GM10847 (cell line): ENCODE measurements around the gene SGIP1.

Experiments
- POLR2A ChIP-seq: IDR thresholded peaks from 2 replicates; pipeline ENCODE4 v1.6.1; 2011; ENCODE audit not compliant: insufficient read length; ENCODE audit errors: extremely low read depth

Gene SGIP1, protein sequence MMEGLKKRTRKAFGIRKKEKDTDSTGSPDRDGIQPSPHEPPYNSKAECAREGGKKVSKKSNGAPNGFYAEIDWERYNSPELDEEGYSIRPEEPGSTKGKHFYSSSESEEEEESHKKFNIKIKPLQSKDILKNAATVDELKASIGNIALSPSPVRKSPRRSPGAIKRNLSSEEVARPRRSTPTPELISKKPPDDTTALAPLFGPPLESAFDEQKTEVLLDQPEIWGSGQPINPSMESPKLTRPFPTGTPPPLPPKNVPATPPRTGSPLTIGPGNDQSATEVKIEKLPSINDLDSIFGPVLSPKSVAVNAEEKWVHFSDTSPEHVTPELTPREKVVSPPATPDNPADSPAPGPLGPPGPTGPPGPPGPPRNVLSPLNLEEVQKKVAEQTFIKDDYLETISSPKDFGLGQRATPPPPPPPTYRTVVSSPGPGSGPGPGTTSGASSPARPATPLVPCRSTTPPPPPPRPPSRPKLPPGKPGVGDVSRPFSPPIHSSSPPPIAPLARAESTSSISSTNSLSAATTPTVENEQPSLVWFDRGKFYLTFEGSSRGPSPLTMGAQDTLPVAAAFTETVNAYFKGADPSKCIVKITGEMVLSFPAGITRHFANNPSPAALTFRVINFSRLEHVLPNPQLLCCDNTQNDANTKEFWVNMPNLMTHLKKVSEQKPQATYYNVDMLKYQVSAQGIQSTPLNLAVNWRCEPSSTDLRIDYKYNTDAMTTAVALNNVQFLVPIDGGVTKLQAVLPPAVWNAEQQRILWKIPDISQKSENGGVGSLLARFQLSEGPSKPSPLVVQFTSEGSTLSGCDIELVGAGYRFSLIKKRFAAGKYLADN

DNA sequence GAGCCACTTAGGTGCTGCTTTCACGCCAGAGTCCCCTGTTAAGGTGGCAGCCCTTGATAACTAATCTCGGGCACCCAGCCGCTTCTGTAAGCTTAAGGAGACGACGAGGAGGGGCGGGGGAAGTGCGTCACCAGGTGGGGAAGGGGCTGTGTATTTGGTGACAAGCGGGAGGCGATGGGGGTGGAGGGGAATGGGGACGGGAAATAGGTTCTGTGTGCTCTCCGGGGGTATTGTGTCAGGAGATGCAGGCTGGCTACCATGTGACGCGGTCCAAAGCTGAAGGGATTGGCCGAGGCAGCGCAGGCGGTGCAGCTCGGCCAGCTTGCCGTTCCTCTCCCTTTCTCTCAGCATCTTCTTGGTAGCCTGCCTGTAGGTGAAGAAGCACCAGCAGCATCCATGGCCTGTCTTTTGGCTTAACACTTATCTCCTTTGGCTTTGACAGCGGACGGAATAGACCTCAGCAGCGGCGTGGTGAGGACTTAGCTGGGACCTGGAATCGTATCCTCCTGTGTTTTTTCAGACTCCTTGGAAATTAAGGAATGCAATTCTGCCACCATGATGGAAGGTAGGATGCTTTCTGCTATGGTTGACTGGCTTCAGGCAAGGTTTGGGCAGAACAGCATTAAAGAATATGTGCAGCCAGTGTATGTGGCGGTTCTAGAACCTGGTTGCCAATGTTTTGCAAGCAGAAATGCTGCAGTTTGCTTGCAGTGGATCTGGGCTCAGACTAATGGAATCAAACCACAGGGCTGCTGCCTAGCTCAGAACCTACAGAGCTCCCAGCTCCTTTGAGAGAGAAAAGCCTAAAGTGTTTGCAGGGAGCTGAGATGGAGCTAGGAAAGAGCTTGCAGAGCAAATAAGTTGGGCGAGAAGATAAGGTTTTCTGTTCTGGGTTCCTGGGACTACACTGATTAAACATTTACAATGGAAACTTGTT is at the start of gene SGIP1:
TSS of gene SGIP1 (plus strand) at position 350 of the 937 bp plus-strand sequence. CDS start at position 556, 206 bp downstream.
- no peak for TF ChIP-seq POLR2A

DNA sequence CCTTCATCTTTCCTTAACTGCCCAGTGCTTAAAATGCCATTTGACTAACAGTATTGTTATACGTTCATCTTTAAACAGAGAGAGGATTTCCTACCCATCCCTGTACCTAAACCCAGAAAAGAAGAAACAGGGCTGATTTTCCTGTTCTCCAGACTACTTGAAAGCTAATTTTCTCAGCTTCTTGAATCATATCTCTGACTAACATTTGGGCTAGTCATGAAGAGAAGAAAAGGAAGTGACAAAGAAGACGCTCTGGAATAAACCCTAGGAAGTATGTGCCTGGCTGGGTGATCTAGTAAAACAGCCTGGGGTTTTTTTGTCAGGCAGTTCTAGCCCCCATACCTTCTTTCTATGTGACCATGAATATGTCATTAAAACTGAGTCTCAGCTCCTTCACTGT is 44.8 kb upstream of the SGIP1 start:
- no peak for TF ChIP-seq POLR2A

DNA sequence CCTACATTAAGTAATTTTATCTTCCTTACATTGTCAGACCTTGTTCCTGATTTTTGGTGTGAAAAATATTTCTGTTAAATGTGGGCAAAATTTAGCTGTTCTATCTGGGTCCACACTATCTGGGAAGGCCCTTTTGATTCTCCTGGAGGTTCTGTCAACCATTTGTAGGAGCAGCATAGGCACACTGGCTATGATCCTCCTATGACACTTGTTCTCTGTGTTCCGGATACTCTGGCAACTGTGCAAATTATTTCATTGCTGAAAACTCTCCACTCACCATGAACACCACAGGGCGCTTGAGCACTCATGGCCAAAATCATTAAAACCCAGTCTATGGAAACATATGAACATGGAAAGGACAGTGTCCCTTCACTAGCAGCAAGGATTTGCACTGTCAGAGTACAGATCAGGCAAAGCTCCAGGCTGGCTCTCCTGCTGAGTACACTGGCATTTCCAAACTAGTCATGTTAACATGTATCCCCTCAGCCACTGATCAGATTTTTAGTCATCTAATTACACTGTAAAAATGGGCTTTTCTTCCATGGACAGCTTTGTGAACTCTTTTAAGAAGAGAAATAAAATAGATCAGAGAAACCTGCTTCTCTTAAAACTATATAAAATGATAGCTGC is 43.9 kb upstream of the SGIP1 start:
- no peak for TF ChIP-seq POLR2A

DNA sequence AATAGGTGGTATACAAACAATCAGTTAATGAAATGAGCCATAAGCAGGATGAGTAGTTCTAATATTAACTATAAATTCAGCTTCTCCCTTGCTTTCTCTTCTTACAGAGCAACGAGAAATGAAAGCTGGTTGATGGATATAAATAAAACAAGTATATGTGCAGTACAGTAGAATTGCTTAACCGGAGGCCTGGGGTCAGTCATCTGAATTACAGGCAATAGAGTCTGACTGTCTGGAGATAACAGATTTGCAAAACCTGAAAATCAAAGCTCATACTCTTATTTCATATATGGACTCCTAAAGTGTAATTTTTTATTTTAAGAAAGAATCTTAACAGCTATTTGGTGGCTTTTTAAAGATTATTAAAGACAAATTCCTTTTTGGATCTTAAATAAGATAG is 43.1 kb upstream of the SGIP1 start:
- no peak for TF ChIP-seq POLR2A

DNA sequence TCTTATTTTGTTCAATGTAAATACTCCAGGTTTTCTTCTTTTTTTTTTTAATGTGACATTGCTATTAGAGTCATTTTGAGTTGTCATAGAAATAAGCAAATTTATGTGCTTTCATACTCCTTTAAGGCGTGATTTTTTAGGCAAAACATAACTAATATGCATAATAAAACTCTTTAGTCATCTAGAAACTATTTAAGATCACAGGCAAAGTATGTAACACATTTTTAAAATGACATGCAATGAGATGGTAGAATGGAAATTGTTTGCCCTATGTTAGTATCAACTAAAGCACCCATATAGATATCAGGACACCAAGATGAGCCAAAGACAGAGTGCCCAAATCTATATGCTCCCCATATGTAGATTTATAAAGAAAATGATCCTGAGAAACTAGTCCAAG is 41.5 kb upstream of the SGIP1 start:
- no peak for TF ChIP-seq POLR2A

DNA sequence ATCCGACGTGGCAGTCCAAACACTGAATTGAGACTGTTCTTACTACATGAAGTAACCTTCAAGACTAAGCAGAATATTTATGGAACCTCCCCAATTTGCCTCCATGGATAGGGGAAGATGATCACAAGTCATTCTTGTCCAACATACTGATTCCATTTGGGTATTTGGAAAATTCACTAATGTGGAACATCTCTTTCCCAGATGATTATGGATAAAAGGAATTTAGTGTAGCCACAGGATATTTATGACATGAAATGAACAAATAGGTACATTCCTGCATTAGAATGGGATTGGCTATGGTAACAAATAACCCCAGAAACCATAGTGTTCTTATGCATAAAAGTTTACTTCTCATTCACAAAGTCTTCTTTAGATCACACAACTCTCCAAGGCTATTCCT is 40.2 kb upstream of the SGIP1 start:
- TF ChIP-seq POLR2A = no peak

DNA sequence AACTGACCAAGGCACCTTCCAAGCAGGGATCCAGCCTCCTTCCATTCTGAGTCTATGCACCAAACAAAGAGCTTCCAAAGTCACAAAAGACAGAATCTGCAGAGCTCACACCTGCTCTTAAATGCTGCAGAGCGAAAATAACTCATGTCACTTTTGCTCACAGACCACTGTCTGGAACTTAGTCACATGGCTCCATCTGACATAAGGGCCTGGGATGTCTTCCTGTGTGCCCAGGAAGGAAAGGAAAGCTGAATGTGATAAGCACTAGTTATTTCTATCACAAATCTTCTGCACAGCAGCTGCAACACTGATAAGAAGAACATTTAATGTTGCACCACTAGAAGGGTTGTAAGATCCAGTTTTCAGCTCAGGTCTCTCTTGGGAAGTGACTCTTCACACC is 39.5 kb upstream of the SGIP1 start:
- TF ChIP-seq POLR2A = no peak

DNA sequence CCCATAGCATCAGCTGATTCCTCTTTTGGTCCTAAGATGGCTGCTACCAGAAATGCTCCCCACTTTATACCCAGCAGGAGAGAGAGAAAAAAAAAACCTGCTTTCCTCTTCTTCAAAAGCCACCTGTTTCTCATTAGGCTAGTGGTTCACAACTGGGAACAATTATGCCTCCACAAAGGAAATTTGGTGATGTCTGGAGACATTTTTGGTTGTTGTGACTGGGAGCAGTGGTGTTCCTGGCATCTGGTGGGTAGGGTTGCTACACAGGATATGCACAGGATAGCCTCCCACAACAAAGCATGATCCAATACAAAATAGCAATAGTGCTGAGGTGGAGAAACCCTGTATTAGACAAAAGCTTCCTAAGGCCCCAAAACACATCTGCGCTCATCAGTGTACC is 38.5 kb upstream of the SGIP1 start:
- TF ChIP-seq POLR2A = no peak

DNA sequence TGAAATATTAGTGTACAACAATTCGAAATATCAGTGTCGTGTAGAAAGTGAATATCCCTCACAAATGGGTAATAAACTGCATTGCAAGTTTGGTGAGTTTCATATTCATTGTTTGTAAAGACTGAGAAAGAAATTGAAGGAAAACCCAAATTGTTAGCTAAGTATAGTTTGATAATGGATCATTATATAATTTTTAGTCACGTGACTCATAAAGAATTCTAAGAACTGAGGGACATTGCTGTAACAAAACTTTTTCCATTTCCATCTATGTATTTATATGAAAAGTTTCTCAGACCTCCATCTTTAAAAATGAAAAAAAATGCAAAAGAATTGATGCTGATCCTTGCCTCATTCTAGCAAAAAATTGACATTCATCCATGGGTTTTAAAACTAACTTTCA is 36.0 kb upstream of the SGIP1 start:
- no peak for TF ChIP-seq POLR2A

DNA sequence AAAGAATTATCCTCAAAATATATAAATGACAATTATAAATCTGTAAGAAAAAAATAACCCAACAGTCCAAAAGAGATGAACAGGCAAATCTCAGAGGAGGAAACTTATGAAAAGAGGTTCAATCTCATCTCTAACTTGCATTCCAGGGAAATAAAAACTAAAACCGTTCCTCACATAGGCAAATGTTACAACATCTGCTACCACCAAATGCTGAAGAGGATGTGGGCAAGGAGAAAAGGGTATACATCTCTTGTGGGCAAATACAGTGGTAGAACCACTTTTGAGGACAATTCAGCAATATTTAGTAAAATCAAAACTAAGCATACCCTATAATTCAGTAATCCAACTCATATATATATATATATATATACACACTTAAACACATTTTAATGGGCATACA is 33.7 kb upstream of the SGIP1 start:
- no peak for TF ChIP-seq POLR2A

DNA sequence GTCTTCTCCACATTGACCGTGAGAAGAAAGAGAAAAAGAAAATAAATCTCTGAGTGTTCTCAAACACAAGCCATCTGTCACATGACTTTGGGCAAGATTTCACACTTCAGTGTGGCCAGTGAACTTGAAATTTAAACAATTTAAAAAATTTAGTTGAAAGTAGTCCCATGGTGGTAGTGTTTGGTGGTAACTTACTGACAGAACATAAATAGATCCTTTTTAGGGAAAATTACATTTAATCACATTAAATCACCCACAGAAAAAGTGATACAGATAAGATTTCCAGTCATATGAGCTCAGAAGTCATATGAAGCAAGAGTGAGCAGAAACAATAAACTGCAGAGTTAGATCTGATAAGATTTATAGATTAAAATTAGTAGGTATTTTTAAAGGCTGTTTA is 31.9 kb upstream of the SGIP1 start:
- no peak for TF ChIP-seq POLR2A

DNA sequence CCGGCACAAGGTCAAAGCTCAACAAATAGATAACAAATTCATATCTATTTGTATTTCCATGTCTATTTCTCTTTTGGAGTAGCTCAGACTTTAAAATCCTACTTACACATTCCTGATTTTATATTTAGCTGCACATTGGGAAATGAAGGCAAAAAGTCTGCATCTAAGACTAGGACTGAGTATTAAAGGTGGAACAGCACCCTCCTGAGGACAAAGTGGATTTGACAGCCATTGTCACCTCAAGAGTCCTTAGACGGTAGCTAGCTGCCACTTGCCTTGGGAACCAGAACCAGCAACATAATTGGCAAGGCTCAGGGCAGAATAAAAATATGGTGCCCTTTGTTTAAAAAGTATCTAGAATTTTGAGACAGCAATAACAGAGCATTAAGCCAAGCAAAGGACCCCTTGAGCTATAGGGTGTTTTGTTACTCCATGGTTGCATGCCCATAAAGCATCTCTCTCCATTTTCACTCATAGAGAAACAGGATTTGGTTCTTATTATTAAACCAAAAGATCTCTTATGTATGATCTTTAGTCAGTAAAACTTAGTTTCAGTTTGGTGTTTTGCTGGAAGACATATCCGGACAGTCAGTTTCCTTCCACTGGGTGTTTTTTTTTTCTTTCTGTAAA is 30.0 kb upstream of the SGIP1 start:
- TF ChIP-seq POLR2A = no peak

DNA sequence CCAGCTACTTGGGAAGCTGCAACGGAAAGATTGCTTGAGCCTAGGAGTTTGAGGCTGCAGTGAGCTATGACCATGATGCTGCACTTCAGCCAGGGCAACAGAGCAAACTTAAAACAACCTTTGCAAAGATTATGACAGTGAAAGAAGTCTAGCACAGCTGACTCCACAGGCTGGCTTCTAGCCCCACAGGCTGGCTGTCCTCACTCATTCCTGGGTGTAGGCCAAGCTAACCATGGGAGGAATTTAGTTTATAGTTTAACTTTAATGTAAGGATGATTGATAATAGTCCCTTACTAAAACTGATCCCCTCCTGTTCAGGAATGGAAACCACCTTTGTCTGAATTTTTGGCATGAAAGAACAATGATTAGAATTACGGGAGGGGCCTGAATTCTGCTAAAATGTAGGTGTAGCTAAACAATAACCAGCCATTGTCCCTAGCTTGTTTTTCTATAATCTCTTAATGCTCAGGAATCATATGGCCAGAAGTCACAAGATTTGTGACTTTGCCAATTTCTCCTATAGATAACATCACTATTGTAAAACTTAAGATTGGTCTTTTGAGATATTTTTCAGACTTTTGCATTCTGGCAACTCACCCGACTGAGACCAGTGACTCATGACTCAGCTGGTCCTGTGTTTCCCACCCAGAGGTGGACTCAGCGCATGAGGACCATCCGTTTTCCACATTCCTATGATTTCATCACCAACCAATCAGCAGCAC is 28.1 kb upstream of the SGIP1 start:
- TF ChIP-seq POLR2A = no peak

DNA sequence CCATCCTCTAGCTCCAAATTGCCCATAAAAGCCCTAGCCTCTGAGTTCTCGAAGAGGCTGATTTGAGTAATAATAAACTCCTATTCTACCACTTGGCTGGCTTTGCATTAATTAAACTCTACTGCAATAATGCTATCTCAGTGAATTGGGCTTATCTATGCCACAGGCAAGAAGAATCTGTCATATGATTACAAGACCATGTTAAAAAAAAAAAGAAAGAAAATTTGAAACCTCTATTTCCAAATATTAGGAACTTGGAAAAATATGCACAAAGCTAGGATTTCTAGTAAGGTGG is 27.6 kb upstream of the SGIP1 start:
- no peak for TF ChIP-seq POLR2A

DNA sequence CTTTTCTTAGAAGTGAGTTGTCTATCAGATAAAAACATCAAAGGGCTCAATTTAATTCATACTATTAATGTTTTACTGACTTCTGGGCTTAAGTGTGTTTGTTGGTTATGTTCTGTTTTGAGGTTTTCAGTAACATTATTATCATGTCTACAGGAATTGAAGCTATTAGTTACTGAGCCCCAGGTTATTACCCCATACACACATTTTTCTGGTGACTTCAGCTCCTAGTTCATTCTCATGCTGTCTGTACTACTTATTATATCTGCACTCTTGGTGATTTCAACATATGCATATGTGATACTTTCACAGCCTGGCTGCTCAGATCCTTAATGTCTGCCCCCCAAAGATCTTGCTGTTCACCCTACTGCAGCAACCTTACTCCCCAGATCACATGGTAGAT is 27.0 kb upstream of the SGIP1 start:
- no peak for TF ChIP-seq POLR2A

DNA sequence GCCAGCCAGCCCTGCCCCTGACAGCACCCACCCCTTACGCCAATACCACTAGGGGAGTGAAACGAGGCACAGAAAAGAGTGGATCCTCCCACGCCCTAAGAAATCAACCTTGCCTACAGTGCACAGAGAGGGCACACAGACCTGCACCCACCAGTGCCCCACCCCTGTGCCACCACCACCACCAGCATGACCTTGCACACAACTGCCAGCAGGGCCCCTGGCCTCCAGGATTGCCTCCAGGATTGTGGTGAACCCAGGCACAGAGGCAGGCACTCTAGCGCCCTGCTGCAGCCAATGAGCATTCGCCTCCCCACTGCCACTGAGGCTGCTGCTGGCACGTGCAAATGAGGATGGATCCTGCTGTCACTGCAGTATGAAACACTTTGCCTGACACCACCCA is 23.5 kb upstream of the SGIP1 start:
- no peak for TF ChIP-seq POLR2A
